Stimulated activated CD4-positive, alpha-beta T cell treated with anti-CD3 and anti-CD28 coated beads, Interleukin-1b, Interleukin-23, amount 100 ng/mL, for 1 hour (primary cell): Measurements from ENCODE around the gene SMIM12.

ENCODE experiments used
- DNase-seq, 2 donors: peaks; one replicate each; pipeline ENCODE4 v3.0.0-alpha.2; 2020; ENCODE audit warnings: low read depth in 2 of 2

Gene SMIM12

GRCh38 chr1:34874296-34874952 lies 14.9 kb upstream of the SMIM12 start:
- no peak for DNase-seq

GRCh38 chr1:34872133-34872503 lies 12.6 kb upstream of the SMIM12 start:
- no peak for DNase-seq

GRCh38 chr1:34871443-34872132 lies 12.0 kb upstream of the SMIM12 start:
- DNase-seq, result no peak

- no peak for DNase-seq
Measured at GRCh38 chr1:34870395-34870794, 10.8 kb upstream of the SMIM12 start.

- DNase-seq, result no peak
Measured at GRCh38 chr1:34869760-34870159, 10.2 kb upstream of the SMIM12 start.

- no peak for DNase-seq
Measured at GRCh38 chr1:34868230-34869049, 8.9 kb upstream of the SMIM12 start.

- no peak for DNase-seq
Measured at GRCh38 chr1:34867415-34867814, 7.9 kb upstream of the SMIM12 start.

- DNase-seq, result no peak
Measured at GRCh38 chr1:34866762-34867109, 7.2 kb upstream of the SMIM12 start.

DNA sequence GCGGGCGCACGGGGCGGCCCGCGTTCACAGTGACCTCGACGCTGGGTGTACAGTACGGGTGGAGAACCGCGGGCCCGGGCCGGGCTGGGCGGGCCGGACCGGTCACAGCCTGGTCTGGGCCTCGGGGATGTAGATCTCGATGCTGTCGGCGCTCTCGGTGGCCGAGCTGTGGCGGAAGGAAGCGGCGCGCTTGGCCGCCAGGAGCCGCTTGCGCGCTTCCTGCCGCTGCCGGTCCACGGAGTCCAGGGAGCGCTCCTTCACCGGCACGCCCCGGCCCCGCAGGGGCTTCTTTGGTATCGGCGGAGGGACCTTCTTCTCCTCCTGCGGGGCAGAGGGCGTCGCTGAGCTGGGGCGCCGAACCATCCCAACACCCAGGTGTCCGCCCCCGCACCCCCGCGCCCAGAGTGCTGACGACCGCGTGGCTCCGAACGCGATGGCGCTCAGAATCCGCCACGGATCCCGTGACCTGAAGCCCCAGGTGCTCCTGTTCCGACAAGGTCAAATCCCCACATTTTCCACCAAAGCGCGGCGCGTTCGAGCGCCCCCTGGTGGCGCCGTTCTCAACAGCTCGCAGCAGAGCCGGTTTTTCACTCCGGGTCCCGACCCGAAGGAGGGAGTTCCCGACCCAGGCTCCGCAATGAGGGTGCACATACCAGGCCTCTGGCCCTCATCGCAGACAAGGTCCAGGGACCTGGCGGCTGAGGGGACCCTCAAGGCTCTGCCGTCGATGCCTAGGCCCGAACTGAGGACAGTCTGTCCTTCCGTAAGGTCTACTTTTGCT lies 6.6 kb upstream of the SMIM12 start:
- DNase-seq, result peak; percentile 85 to 95

- DNase-seq, result no peak
Measured at GRCh38 chr1:34865573-34865972, 6.0 kb upstream of the SMIM12 start.

DNA sequence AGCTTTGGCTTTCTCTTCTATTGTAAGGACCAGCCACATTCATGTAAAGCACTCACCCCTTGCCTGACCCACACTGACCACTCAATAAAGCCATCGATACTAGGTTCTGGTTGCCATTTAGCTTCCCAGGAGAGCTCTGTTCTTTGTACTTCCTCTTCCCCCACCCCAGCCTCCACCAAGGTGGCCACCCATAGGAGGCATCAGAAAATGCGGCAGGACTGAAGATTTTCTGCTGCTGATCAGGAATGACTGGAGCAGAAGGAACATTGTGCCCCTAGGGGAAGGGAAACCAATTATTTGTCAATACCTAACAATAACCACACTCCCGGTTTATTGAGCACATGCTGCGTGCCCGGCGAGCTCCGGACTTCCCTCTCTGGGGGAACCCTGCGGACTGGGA lies 5.2 kb upstream of the SMIM12 start:
- no peak for DNase-seq

DNA sequence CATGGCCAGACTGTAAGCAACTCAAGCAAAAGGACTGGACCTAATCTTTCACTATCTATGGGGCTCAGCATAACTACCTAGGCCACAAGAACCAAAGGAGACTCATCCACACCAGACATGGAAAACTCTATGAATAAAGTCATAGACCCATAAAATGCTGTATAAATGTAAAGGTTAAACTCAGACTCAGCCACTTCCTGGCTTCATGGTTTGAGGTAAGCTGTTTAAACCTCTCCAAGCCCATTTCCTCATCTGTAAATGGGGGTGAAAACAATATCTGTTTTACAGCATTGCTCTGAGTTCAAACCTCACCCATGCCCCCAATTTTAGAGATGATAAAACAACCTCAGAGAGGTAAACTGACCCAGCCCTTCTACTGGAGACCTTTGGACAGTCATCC lies 4.0 kb upstream of the SMIM12 start:
- DNase-seq, result no peak

GRCh38 chr1:34858901-34859445 lies 576 bp downstream of the SMIM12 start:
- no peak for DNase-seq

DNA sequence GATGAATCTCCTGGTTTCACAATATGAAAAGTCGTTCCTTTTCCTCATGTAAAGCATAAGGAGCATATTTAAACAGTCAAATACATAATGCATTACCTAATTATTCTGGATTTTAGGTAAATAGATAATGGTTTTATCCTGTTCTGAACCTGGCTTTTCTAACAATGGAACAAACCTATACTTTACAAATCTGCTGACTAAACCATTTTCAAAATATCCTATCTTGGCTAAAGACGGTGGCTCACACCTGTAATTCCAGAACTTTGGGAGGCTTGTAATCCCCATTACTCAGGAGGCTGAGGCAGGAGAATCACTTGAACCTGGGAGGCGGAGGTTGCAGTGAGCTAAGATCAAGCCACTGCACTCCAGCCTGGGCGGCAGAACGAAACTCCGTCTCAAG lies 2.9 kb downstream of the SMIM12 start:
- no peak for DNase-seq

DNA sequence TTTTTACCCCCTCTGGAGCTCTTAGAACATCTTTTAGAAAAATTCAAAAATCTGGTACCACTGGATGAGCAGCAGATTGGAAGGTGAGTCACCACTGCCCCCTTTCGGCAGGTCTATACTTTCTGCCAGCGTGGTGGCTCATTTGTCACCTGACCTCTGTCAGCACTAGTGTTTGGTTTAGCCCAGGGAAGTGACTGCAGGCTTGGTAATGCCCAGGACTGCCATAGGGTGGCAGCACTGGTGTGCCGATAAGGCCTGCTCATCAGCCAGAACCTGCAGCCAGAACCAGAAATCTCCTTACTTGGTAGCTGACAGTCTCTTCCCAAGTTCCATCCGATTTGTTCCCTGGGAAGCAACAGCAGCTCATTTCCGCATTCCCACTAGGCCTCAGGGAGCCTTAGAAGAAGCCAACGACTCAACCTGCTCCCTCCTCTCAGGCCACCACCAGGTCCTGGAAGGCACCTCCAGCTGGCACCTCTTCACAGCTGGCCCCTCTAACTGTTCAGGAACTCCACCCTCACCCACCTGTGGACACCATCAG lies 6.8 kb downstream of the SMIM12 start:
- peak; percentile 77 to 85 for DNase-seq

- no peak for DNase-seq
Measured at GRCh38 chr1:34851431-34852105, 8.0 kb downstream of the SMIM12 start.

DNA sequence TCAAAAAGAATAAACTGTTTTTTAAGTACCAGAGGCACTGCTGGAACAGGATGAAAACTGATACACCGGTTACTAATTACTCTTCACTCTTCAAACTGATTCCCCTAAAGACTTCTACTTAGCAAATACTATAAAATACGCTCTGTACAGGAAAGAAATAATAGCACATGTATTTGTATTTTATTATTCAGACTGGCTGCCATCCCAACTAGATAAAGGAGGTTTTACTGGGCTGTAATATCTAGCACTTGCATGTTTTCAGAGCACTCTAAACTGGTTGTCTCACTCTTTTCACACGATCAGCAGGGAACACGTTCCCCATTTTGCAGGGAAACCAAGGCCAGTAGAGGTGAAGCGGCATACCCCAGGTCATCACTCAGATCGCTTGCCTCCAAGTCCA lies 9.2 kb downstream of the SMIM12 start:
- no peak for DNase-seq

DNA sequence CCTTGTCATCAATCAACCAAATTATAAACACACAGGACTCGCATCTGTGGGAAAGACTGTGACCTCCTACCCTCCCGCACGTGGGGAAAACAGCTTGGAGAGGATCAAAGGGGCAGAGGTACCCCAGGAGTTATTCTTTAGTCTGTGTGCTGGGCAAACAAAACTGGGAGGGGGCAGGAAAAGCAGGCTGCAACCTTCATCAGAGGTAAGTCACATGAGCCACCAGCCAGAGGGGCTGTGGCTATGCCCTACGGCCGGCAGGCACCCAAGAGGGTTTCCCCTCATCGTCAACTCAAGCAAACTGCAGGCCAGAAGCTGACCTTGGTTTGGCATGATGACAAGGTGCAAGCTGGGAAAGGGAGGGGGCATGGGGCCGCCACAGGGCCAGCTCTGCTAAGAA lies 12.5 kb downstream of the SMIM12 start:
- no peak for DNase-seq

- DNase-seq, result no peak
Measured at GRCh38 chr1:34846265-34846664, 13.3 kb downstream of the SMIM12 start.

DNA sequence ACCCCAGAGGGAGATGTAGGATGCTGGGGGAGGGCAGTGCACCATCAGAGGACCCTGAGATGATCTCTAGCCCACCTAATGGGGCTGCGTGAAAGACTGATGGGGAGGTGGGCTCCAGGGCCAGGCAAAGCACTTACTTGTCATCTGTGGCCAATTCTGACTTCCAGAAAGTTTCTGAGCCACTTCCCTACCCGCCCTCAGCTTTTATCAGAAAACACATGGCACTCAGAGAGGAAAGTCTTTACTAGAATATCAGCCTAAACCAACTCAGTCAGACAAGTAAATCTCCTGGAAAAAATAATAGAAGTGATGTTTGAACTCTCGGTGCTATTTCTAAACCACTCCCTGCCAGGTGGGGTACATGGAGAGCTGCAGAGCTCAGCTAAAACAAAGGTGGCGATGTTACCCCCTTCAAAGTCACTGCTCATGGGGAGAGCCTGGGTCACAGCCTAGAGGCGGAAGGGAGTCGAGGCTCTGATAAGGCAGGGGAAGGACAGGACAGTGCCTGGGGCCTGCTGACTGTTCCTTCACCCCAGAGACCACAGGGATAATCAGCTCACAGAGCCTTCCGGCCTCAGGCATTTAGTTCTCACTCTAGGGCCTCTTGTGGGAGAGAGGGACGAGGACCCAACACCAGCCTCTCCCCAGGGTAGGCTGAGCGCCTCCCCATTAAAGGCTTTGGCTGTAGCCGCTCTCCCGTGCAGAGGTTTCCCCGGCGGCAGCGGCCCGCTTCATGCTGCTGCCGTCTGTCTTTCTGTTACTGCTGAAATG lies 14.2 kb downstream of the SMIM12 start:
- no peak for DNase-seq
